IgD-negative memory B cell (primary cell): ENCODE results near the gene SLC18B1. TPM values are rescaled to one million over a fixed set of nuclear protein-coding genes. Genes with fewer than 3 reads are reported as not detected.

Experiments used
- H3K27ac Mint-ChIP-seq, 3 donors: one replicate each; pipeline ENCODE4 v1.8.0; 2020 to 2022; ENCODE audit warnings: mild to moderate bottlenecking in 3 of 3, mixed read lengths in 3 of 3, moderate library complexity in 1 of 3
- H3K27me3 Mint-ChIP-seq: one replicate; pipeline ENCODE4 v1.8.0; 2021; ENCODE audit warnings: mixed read lengths
- H3K36me3 Mint-ChIP-seq: one replicate; pipeline ENCODE4 v1.8.0; 2020; ENCODE audit warnings: mild to moderate bottlenecking, mixed read lengths
- H3K4me1 Mint-ChIP-seq, 3 donors: one replicate each; pipeline ENCODE4 v1.8.0; 2020 to 2022; ENCODE audit warnings: mixed read lengths in 3 of 3, mild to moderate bottlenecking in 1 of 3
- H3K4me3 Mint-ChIP-seq, 4 donors: one replicate each; pipeline ENCODE4 v1.8.0; 2020 to 2022; ENCODE audit warnings: mild to moderate bottlenecking in 4 of 4, mixed read lengths in 4 of 4, moderate library complexity in 3 of 4
- H3K9me3 Mint-ChIP-seq, 3 donors: one replicate each; pipeline ENCODE4 v1.8.0; 2020 to 2021; ENCODE audit warnings: mixed read lengths in 3 of 3, mild to moderate bottlenecking in 1 of 3
- polyA plus RNA-seq: library from polyadenylated mRNA; unstranded; fragments of 300-500 nt; fragmentation: Illumina TruSeq; gene quantifications from one replicate; pipeline ENCODE4 v1.2.3, GENCODE V29; 2021

The SLC18B1 gene
- polyA plus RNA-seq, 1 donor from 2014 or later, result 11.3 TPM

DNA sequence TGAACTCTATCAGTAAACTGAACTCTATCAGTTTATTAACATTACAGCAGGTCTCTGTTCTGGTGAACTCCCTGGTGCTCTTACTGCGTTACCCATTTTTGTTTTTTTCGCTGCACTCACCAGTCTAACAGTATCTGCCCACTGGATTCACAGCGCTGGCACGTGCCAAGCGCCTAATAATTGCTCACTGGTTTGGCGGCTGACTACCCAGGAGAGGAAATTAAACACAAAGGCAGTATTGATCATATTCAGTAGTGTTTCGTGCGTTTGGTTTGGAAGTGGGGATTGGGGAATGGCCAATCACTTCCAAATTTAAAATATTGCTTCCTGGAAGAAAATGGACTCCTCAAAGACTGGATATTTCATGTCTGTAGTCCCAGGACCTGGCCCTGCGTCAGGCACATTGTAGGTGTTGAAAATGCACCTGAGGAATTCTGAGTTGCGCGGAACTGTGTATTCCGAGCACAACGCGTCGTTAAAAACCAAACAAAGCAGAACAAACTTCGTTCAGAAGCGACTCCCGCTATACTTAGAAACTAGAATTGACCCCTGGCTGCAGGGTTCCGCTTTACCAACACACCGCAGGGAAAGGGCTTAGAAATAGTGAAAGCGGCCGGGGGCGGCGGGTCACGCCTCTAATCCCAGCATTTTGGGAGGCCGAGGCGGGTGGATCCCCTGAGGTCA, 14.9 kb upstream of the SLC18B1 start:
- H3K27me3 Mint-ChIP-seq, result peaks cover 6% of the 10 kb centered on the region
- peaks cover 1% of the 10 kb centered on the region for H3K36me3 Mint-ChIP-seq
- peak overlapping the region; percentile 93 to 99 (median 97) for H3K4me3 Mint-ChIP-seq
- H3K9me3 Mint-ChIP-seq, result no peaks in the 10 kb centered on the region
- H3K4me1 Mint-ChIP-seq, result peaks cover 20 to 42% (median 29%) of the 10 kb centered on the region in 3 donors
- peak overlapping the region; percentile 86 to 98 (median 92) for H3K27ac Mint-ChIP-seq

- H3K36me3 Mint-ChIP-seq, result peaks cover 1% of the 10 kb centered on the region
- H3K27me3 Mint-ChIP-seq, result peaks cover 6% of the 10 kb centered on the region
- H3K27ac Mint-ChIP-seq, result peak overlapping the region; percentile 86 to 98 (median 92)
- H3K9me3 Mint-ChIP-seq, result peaks cover 0 to 1% (median 0%) of the 10 kb centered on the region in 3 donors
- H3K4me3 Mint-ChIP-seq, result peak overlapping the region; percentile 93 to 99 (median 97)
- H3K4me1 Mint-ChIP-seq, result peaks cover 20 to 39% (median 29%) of the 10 kb centered on the region in 3 donors
Measured at GRCh38 chr6:132812756-132813172, 14.3 kb upstream of the SLC18B1 start.

- Mint-ChIP-seq H3K27me3 (peaks cover 6% of the 10 kb centered on the region), H3K4me3 (peak overlapping the region; percentile 93 to 99 (median 97)), H3K27ac (peak overlapping the region; percentile 86 to 98 (median 92)), H3K9me3 (peaks cover 0 to 2% (median 0%) of the 10 kb centered on the region in 3 donors), H3K36me3 (peaks cover 1% of the 10 kb centered on the region), H3K4me1 (peaks cover 20 to 36% (median 25%) of the 10 kb centered on the region in 3 donors)
Measured at GRCh38 chr6:132812255-132812732, 13.9 kb upstream of the SLC18B1 start.

GRCh38 chr6:132811276-132811675, 12.8 kb upstream of the SLC18B1 start:
- peaks cover 14 to 30% (median 19%) of the 10 kb centered on the region in 3 donors for H3K4me1 Mint-ChIP-seq
- H3K36me3 Mint-ChIP-seq, result peaks cover 1% of the 10 kb centered on the region
- H3K9me3 Mint-ChIP-seq, result peaks cover 0 to 2% (median 0%) of the 10 kb centered on the region in 3 donors
- peak overlapping the region in 1 of 3 donors; percentile 57 for H3K27ac Mint-ChIP-seq
- H3K27me3 Mint-ChIP-seq, result peaks cover 6% of the 10 kb centered on the region
- peak overlapping the region in 1 of 4 donors; percentile 49 for H3K4me3 Mint-ChIP-seq

- Mint-ChIP-seq H3K36me3 (no peaks in the 10 kb centered on the region), H3K4me3 (no peak overlapping the region), H3K27me3 (peaks cover 5% of the 10 kb centered on the region), H3K9me3 (peaks cover 0 to 4% (median 4%) of the 10 kb centered on the region in 3 donors), H3K4me1 (peaks cover 0 to 9% (median 2%) of the 10 kb centered on the region in 3 donors), H3K27ac (no peak overlapping the region)
Measured at GRCh38 chr6:132805548-132805947, 7.1 kb upstream of the SLC18B1 start.

- Mint-ChIP-seq H3K4me1 (peaks cover 0 to 10% (median 3%) of the 10 kb centered on the region in 3 donors), H3K4me3 (no peak overlapping the region), H3K36me3 (no peaks in the 10 kb centered on the region), H3K27me3 (peaks cover 2% of the 10 kb centered on the region), H3K27ac (no peak overlapping the region), H3K9me3 (peaks cover 0 to 4% (median 4%) of the 10 kb centered on the region in 3 donors)
Measured at GRCh38 chr6:132804251-132804650, 5.8 kb upstream of the SLC18B1 start.

DNA sequence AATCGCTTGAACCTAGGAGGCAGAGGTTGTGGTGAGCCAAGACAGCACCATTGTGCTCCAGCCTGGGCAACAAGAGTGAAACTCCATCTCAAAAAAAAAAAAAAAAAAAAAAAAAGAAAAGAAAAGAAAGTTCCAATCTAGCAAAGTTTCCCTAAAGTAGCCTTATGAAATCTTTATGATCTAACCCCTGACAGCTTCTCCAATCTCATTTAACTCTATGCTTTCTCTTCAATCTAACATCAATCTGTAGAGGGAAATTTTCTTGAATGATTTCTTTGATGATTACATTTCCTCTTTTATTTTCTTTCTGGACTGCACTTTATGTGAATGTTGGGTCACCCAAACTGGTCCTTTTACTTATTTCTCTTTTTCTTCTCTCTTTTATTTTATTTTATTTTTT, 2.2 kb upstream of the SLC18B1 start:
- no peak overlapping the region for H3K27ac Mint-ChIP-seq
- H3K27me3 Mint-ChIP-seq, result no peaks in the 10 kb centered on the region
- peak overlapping the region in 1 of 4 donors; percentile 71 for H3K4me3 Mint-ChIP-seq
- H3K36me3 Mint-ChIP-seq, result peaks cover 2% of the 10 kb centered on the region
- peaks cover 6 to 19% (median 9%) of the 10 kb centered on the region in 3 donors for H3K4me1 Mint-ChIP-seq
- peaks cover 0 to 4% (median 2%) of the 10 kb centered on the region in 3 donors for H3K9me3 Mint-ChIP-seq

DNA sequence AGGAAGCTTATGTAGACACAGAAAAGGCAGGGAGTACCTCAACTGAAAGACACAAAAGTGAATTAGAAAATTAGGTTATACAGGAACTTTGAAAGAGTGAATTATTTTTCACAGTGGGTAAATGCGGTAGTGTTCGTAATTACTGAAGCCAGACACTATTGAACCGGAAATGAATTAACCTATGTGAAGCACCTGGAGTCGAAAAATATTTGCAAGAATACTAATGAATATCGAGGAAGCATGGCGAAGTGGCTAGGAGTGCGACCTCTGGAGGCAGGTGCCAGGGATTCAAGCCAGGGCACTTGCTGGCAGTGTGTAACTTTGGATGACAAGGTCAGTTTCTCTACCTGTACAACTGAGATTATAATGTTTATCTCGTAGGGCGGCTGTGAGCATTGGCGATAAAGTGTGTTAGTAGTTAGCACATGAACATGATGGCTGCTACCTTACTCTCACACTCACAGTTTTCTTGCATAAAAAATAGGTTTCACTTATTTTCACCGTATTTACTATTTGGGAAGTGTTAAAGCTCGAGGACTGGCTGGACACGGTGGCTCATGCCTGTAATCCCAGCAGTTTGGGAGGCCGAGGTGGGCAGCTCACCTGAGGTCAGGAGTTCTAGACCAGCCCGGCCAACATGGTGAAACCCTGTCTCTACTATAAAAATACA, 567 bp upstream of the SLC18B1 start:
- peak overlapping the region in 1 of 3 donors; percentile 78 for H3K27ac Mint-ChIP-seq

DNA sequence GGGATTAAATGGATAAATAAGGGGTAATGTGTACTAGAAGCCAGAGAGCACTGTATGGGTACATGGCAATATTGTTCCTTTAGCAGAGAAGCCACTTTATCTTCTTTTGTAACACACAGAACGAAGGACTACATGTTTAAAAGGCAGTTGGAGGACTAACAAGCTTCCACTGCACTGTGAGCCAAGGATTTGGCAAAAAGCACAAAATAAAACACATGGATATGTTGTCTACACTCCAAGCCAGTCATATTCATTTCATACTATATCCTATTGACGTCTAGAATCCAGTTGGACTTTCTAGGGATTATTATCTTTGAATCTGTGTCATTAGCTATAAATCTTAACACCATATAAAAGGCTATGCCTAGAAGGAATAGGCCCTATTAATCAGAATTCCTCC, 3.0 kb downstream of the SLC18B1 start:
- H3K4me3 Mint-ChIP-seq, result peak overlapping the region in 2 of 4 donors; percentile 51 to 82
- H3K9me3 Mint-ChIP-seq, result no peaks in the 10 kb centered on the region
- no peaks in the 10 kb centered on the region for H3K27me3 Mint-ChIP-seq
- peaks cover 10% of the 10 kb centered on the region for H3K36me3 Mint-ChIP-seq
- H3K27ac Mint-ChIP-seq, result peak overlapping the region in 1 of 3 donors; percentile 51
- peaks cover 13 to 28% (median 17%) of the 10 kb centered on the region in 3 donors for H3K4me1 Mint-ChIP-seq

More for the DNA sequence above, 567 bp upstream of the SLC18B1 start:
- Mint-ChIP-seq H3K36me3 (peaks cover 6% of the 10 kb centered on the region), H3K9me3 (peaks cover 0 to 2% (median 0%) of the 10 kb centered on the region in 3 donors), H3K4me3 (no peak overlapping the region), H3K4me1 (peaks cover 11 to 24% (median 13%) of the 10 kb centered on the region in 3 donors), H3K27me3 (no peaks in the 10 kb centered on the region)

- Mint-ChIP-seq H3K36me3 (peaks cover 19% of the 10 kb centered on the region), H3K27ac (no peak overlapping the region), H3K9me3 (no peaks in the 10 kb centered on the region), H3K4me1 (peaks cover 8 to 26% (median 17%) of the 10 kb centered on the region in 3 donors), H3K4me3 (no peak overlapping the region), H3K27me3 (no peaks in the 10 kb centered on the region)
Measured at GRCh38 chr6:132792510-132792909, 5.9 kb downstream of the SLC18B1 start.

- H3K9me3 Mint-ChIP-seq, result no peaks in the 10 kb centered on the region
- no peaks in the 10 kb centered on the region for H3K27me3 Mint-ChIP-seq
- no peak overlapping the region for H3K27ac Mint-ChIP-seq
- H3K36me3 Mint-ChIP-seq, result peaks cover 16% of the 10 kb centered on the region
- H3K4me1 Mint-ChIP-seq, result peaks cover 8 to 22% (median 14%) of the 10 kb centered on the region in 3 donors
- no peak overlapping the region for H3K4me3 Mint-ChIP-seq
Measured at GRCh38 chr6:132790450-132790849, 8.0 kb downstream of the SLC18B1 start.

DNA sequence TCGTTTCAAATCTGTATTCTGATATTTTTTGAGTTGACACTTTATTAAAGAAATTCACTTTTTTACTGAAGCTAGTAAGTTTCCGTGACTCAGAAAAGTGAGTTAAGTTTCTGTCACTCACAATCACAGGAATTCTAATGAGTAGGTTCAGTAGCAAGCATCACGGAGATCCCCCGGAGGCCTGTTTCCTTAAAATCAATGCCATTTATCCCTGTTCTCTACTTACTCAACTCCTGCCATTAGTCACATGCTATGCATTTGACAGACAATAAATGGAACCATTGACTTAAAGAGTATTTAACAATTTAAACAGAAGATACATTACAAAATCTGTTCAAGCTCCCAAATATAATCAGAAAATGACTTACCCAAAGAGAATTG, 9.1 kb downstream of the SLC18B1 start:
- H3K27ac Mint-ChIP-seq, result no peak overlapping the region
- H3K4me1 Mint-ChIP-seq, result peaks cover 8 to 19% (median 9%) of the 10 kb centered on the region in 3 donors
- peaks cover 16% of the 10 kb centered on the region for H3K36me3 Mint-ChIP-seq
- no peak overlapping the region for H3K4me3 Mint-ChIP-seq
- no peaks in the 10 kb centered on the region for H3K9me3 Mint-ChIP-seq
- no peaks in the 10 kb centered on the region for H3K27me3 Mint-ChIP-seq

DNA sequence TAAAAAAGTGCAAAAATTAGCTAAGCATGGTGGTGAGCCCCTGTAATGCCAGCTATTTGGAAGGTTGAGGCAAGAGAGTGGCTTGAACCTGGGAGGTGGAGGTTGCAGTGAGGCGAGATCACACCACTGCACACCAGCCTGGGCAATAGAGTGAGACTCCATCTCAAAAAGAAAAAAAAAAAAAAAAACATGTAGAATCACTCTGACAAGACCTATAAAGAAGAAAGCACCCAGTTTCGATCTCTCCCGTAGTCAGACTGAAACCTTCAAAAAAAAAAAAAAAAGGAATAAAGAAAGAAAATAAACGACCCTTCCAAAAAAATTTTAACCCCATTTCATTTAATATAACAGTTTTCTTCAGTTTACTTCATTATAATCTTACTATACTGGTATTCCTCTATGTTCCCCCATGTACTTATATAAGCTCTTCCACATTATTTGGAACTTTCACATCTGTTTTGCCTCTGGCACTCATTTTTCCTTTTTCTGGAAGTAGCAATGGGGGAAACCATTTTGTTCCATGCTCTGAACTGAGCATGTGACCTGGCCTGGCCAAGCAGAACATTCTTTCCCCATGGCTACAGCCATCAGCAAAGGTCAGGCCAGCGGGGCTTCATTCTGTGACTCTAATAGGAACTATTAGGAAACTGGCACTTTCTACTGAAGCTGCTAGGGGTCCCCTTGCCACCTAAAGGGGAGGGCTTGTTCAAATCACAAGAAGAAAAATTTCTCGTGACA, 9.6 kb downstream of the SLC18B1 start:
- peaks cover 16% of the 10 kb centered on the region for H3K36me3 Mint-ChIP-seq
- no peaks in the 10 kb centered on the region for H3K27me3 Mint-ChIP-seq
- no peaks in the 10 kb centered on the region for H3K9me3 Mint-ChIP-seq
- H3K4me1 Mint-ChIP-seq, result peaks cover 6 to 19% (median 7%) of the 10 kb centered on the region in 3 donors
- peak overlapping the region in 1 of 3 donors; percentile 77 for H3K27ac Mint-ChIP-seq
- H3K4me3 Mint-ChIP-seq, result peak overlapping the region in 1 of 4 donors; percentile 91

- Mint-ChIP-seq H3K27me3 (no peaks in the 10 kb centered on the region), H3K9me3 (no peaks in the 10 kb centered on the region), H3K36me3 (peaks cover 15% of the 10 kb centered on the region), H3K4me1 (peaks cover 3 to 6% (median 5%) of the 10 kb centered on the region in 3 donors), H3K27ac (no peak overlapping the region), H3K4me3 (no peak overlapping the region)
Measured at GRCh38 chr6:132785936-132786335, 12.5 kb downstream of the SLC18B1 start.
